ENCODE measurements around the gene MCRIP1. TPM values are rescaled to one million over a fixed set of nuclear protein-coding genes. Genes with fewer than 3 reads are reported as not detected.
A peak's percentile ranks its signal among the peaks of the same experiment; 100 is the strongest.

The MCRIP1 gene
- total RNA-seq, 1 donor from 2014 or later: 64.1 TPM

- TF ChIP-seq CTCF (IDR thresholded peaks at IDR 0.05) (peak in 1 of 3 experiments; percentile 24), POLR2A (IDR thresholded peaks at IDR 0.05) (peak; percentile 82 to 98), POLR2AphosphoS5 (IDR thresholded peaks at IDR 0.05; ENCODE audit: insufficient read depth in 1 of 2, low read depth in 1 of 2) (peak; percentile 97 to 100)
- peak overlapping the region; percentile 89 for H3K27ac ChIP-seq
- H3K9me3 ChIP-seq: no peaks in the 10 kb centered on the region
- intact Hi-C loops (cut with DNase I): no loop called here
- H3K27me3 ChIP-seq: no peaks in the 10 kb centered on the region
- H3K4me1 ChIP-seq: peaks cover 62% of the 10 kb centered on the region
- peak overlapping the region; percentile 68 to 86 for H3K4me3 ChIP-seq
- no peaks in the 10 kb centered on the region for H3K36me3 ChIP-seq
- DNase-seq (ENCODE audit: extremely low spot score in 2 of 2): peak; percentile 99 to 100
These were observed 27.9 kb upstream of the MCRIP1 start for GRCh38 chr17:81860756-81861568.

GRCh38 chr17:81859906-81860755, 27.0 kb upstream of the MCRIP1 start, which contains the start of gene P4HB:
Gene P4HB (minus strand): TSS chr17:81860535. CDS start chr17:81860471, 64 bp downstream.
- H3K4me3 ChIP-seq: peak within 1 kb of the TSS; percentile 85 to 86
- H3K4me1 ChIP-seq: peaks cover 66% of the 10 kb centered on the region
- H3K27me3 ChIP-seq: no peaks in the 10 kb centered on the region
- peak in 1 of 2 donors; percentile 92 for DNase-seq (ENCODE audit: extremely low spot score in 2 of 2)
- H3K27ac ChIP-seq: peak within 1 kb of the TSS; percentile 89
- TF ChIP-seq POLR2A (IDR thresholded peaks at IDR 0.05) (peak in 1 of 2 donors; percentile 69), POLR2AphosphoS5 (IDR thresholded peaks at IDR 0.05; ENCODE audit: insufficient read depth in 1 of 2, low read depth in 1 of 2) (no peak)
- intact Hi-C loops (cut with DNase I): no loop called here
- no peaks in the 10 kb centered on the region for H3K9me3 ChIP-seq
- peaks cover 0 to 5% of the 10 kb centered on the region in 2 donors for H3K36me3 ChIP-seq

DNA sequence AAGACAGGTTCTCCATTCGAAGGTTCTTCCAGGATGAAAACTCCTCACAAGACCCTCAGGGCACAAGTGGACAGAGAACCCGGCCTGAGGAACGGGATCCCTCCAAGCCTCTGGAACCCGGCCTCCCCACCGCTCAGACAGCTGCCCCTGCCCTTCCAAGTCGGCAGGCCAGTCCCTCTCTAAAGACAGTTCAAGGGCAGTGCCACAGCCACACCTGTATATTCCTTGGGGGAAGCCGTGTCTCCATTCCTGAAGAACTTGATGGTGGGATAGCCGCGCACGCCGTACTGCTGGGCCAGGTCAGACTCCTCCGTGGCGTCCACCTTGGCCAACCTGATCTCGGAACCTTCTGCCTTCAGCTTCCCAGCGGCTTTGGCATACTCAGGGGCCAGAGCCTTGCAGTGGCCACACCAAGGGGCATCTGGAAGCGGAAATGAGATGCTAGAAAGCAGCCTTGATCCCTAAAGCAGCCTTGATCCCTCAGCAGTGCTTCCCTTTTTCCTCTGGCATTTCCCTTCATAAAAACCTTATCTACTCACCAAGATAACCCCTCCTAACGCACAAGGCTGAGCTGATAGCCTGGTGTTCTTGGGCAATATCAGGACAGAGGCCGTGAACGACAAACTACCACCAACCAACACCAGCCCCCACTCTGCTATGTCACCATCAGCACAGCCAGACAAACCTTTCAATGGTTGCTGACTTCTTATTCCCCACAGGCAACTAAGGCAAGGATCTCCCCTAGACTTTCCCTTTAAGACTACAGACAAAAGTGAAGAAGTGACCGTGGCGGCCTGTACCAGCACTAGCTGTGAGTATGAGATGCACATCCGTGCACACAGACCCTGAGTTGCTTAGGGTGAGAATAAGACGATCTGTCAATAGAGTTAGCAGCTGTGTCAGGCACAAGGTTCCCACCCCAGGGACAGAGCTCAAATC, 26.1 kb upstream of the MCRIP1 start:
- intact Hi-C loops (cut with DNase I): no loop called here
- peak in 1 of 2 donors; percentile 87 for DNase-seq (ENCODE audit: extremely low spot score in 2 of 2)
- no peaks in the 10 kb centered on the region for H3K27me3 ChIP-seq
- H3K4me3 ChIP-seq: peak overlapping the region; percentile 85 to 86
- peak overlapping the region; percentile 82 for H3K27ac ChIP-seq
- H3K9me3 ChIP-seq: no peaks in the 10 kb centered on the region
- peaks cover 73% of the 10 kb centered on the region for H3K4me1 ChIP-seq
- no peak for TF ChIP-seq POLR2AphosphoS5 (IDR thresholded peaks at IDR 0.05; ENCODE audit: insufficient read depth in 1 of 2, low read depth in 1 of 2)
- no peak for TF ChIP-seq CTCF (IDR thresholded peaks at IDR 0.05)
- no peak for TF ChIP-seq POLR2A (IDR thresholded peaks at IDR 0.05)
- peaks cover 0 to 14% of the 10 kb centered on the region in 2 donors for H3K36me3 ChIP-seq

GRCh38 chr17:81858170-81858966, 25.3 kb upstream of the MCRIP1 start:
- no peaks in the 10 kb centered on the region for H3K27me3 ChIP-seq
- peak overlapping the region; percentile 85 to 86 for H3K4me3 ChIP-seq
- TF ChIP-seq POLR2AphosphoS5 (IDR thresholded peaks at IDR 0.05; ENCODE audit: insufficient read depth in 1 of 2, low read depth in 1 of 2) (no peak), POLR2A (IDR thresholded peaks at IDR 0.05) (no peak), CTCF (IDR thresholded peaks at IDR 0.05) (no peak)
- no peak overlapping the region for H3K27ac ChIP-seq
- DNase-seq (ENCODE audit: extremely low spot score in 2 of 2): no peak
- peaks cover 67% of the 10 kb centered on the region for H3K4me1 ChIP-seq
- intact Hi-C loops (cut with DNase I): no loop called here
- H3K36me3 ChIP-seq: peaks cover 0 to 22% of the 10 kb centered on the region in 2 donors
- no peaks in the 10 kb centered on the region for H3K9me3 ChIP-seq

Measured in vagina (tissue), 2 donors.